Activated gamma-delta T cell treated with anti-CD3 and anti-CD28 coated beads, Interleukin-2, amount 50 U/mL, for 16 hours (primary cell): Measurements from ENCODE around the gene HYLS1.
"Not testable (repeated sequence)": the region's sequence is repeated elsewhere in the genome, so short reads cannot be mapped to it uniquely, and the experiment has no call there.

Source experiments
- DNase-seq: peaks from one replicate; pipeline ENCODE4 v3.0.0-alpha.2; 2020; ENCODE audit warnings: low read depth

The HYLS1 gene

GRCh38 chr11:125887373-125888324 lies at the start of gene HYLS1:
TSS of gene HYLS1 (plus strand) at chr11:125887668. CDS start at chr11:125899369, 11,701 bp downstream.
- DNase-seq, result peak; percentile 89

GRCh38 chr11:125842321-125842948 lies 45.0 kb upstream of the HYLS1 start:
- no peak for DNase-seq

- no peak for DNase-seq
These were observed 41.3 kb upstream of the HYLS1 start for GRCh38 chr11:125846188-125846587.

- DNase-seq, result not testable (repeated sequence)
These were observed 29.8 kb upstream of the HYLS1 start for GRCh38 chr11:125857670-125858069.

- not testable (repeated sequence) for DNase-seq
These were observed 24.7 kb upstream of the HYLS1 start for GRCh38 chr11:125862786-125863185.

- DNase-seq, result not testable (repeated sequence)
These were observed 22.1 kb upstream of the HYLS1 start for GRCh38 chr11:125865354-125865753.

GRCh38 chr11:125869521-125869920 lies 17.9 kb upstream of the HYLS1 start:
- no peak for DNase-seq

GRCh38 chr11:125871391-125872137 lies 15.9 kb upstream of the HYLS1 start:
- no peak for DNase-seq

- no peak for DNase-seq
These were observed 15.4 kb upstream of the HYLS1 start for GRCh38 chr11:125872138-125872491.

- no peak for DNase-seq
These were observed 13.4 kb upstream of the HYLS1 start for GRCh38 chr11:125873881-125874555.

GRCh38 chr11:125874556-125875124 lies 12.8 kb upstream of the HYLS1 start:
- DNase-seq, result no peak

- DNase-seq, result no peak
These were observed 6.2 kb upstream of the HYLS1 start for GRCh38 chr11:125881291-125881690.

GRCh38 chr11:125883375-125883774 lies 4.1 kb upstream of the HYLS1 start:
- DNase-seq, result no peak

- no peak for DNase-seq
These were observed 483 bp upstream of the HYLS1 start for GRCh38 chr11:125886997-125887372.

- no peak for DNase-seq
These were observed 3.1 kb downstream of the HYLS1 start for GRCh38 chr11:125890447-125891100.

GRCh38 chr11:125892071-125892470 lies 4.6 kb downstream of the HYLS1 start:
- DNase-seq, result no peak

- DNase-seq, result no peak
These were observed 5.5 kb downstream of the HYLS1 start for GRCh38 chr11:125892994-125893393.

- no peak for DNase-seq
These were observed 14.4 kb downstream of the HYLS1 start for GRCh38 chr11:125901872-125902271.

GRCh38 chr11:125902277-125902926 lies 14.9 kb downstream of the HYLS1 start:
- no peak for DNase-seq

- peak; percentile 80 for DNase-seq
These were observed 15.7 kb downstream of the HYLS1 start, which contains the start of gene PUS3 for GRCh38 chr11:125902927-125903710. TSS of gene PUS3 (minus strand) at chr11:125903206. CDS start at chr11:125896284, 6,922 bp downstream.
